Activated effector memory CD4-positive, alpha-beta T cell treated with anti-CD3 and anti-CD28 coated beads, Interleukin-2, amount 50 U/mL, for 16 hours (primary cell): Measurements from ENCODE around the gene HSPA1A.
A peak's percentile ranks its signal among the peaks of the same experiment; 100 is the strongest.
"Not testable (repeated sequence)": the region's sequence is repeated elsewhere in the genome, so short reads cannot be mapped to it uniquely, and the experiment has no call there.

Source experiments
- DNase-seq: peaks from one replicate; pipeline ENCODE4 v3.0.0-alpha.2; 2020

HSPA1A gene

GRCh38 chr6:31781244-31782125 lies 33.9 kb upstream of the HSPA1A start:
- DNase-seq = no peak

GRCh38 chr6:31782126-31782855 lies 33.1 kb upstream of the HSPA1A start:
- no peak for DNase-seq

DNA sequence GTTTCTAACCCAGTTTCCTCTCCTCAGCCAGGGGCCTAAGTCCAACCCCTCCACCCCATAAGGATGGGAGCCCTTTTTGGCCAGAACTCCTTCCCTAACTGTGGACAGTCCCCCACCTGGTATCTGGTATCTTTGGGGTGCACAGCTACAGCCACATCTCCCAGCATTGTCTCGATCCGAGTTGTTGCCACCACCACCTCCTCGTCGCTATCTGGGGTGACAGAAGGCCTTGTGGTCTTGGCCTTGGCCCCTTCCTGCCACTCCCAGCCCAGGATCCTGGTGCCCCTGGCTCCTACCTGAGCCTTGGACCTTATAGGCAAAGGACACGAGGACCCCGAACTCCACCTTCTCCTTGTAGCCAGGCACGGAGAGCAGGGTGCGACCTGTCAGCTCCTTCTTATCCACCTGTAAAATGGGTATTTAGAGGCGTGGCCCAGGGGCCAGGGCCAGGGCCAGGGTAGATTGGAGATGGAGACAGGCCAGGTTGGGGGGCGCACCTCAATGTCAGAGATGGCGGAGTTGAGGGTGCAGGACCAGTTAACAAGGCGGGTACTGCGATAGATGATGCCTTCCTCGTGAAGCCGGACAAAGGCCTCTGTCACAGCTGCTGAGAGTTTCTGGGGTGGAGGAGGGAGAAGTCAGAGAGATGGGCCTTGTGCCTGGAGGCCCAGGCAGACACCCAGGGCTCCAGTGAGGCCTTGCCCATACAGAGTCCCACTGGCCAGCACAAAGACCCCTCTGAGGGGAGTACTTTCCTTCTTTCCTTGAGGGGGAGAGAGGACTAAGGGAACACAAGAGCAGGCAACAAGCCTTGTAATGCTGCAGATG lies 31.0 kb upstream of the HSPA1A start:
- no peak for DNase-seq

GRCh38 chr6:31785475-31785874 lies 29.9 kb upstream of the HSPA1A start:
- no peak for DNase-seq

DNA sequence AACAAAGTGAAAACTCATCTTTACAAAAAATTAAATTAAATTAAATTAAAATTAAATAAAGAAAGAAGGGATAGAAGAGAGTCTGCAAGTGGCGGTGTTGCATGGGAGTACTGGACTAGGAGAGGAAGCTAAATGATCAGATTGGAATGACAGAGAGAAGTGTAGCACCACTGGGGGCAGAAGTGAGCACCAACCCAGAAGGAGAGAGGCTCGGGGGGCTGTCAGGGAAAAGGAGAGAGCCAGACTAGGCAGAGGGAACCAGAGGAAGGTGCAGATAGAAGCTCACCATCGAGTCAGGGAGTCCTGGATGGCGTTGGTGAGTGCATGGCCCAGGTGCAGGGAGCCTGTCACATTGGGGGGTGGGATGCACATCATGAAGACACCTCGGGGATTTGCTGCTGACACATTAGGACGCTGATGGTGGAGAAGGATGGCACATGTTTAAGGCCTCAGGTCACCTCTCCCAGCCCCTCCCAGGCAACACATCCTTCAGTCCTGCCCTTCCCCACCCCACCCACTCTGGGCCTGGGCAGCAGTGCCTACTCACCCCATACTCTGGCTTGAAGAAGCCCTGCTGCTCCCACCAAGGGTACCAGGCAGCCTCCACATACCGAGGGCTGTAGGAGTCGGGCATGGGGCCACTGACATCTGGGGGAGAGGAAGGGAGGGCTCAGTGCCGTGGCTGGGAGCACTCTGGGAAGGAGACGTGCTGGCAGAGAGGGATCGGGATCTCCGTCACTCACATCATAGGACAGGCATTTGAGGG lies 23.8 kb upstream of the HSPA1A start:
- DNase-seq = peak; percentile 73

GRCh38 chr6:31792090-31792374 lies 23.3 kb upstream of the HSPA1A start:
- DNase-seq = no peak

GRCh38 chr6:31792761-31793171 lies 22.6 kb upstream of the HSPA1A start:
- no peak for DNase-seq

DNA sequence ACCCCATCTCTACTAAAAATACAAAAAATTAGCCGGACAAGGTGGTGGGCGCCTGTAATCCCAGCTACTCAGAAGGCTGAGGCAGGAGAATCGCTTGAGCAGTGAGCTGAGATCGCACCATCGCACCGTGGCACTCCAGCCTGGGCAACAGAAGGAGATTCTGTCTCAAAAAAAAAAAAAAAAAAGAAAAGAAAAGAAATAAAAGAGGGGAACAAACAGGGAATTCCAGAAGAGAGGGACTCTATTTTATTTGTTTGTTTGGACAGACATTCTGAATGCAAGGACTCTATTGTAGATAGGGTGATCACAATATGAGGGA lies 21.5 kb upstream of the HSPA1A start:
- DNase-seq = not testable (repeated sequence)

DNA sequence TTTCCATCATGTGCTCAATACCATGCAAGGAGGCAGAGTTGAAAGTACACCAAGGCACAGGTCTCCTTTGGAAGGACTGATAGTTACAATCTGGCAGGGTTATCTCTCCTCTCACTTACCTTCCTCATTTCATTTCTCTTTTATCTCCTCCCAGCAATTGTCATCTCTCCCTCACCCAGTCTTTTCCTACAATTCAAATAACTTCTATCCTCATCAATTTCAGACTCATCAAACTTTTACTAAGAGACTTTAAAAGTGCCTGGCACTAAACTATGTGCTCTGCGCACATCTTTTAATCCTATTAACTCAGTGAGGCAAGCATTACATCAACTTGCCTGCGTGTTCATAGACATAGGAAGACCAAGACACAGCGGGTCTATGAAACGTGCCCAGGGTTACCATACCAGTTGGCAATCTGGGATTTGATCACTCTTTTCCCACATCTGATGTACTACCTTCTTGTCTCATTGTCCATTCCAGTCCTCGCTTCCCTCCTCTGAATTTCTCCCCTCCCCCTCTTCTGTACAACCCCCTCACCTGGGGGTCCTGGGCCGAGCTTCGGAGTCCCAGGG lies 21.0 kb upstream of the HSPA1A start:
- DNase-seq = no peak

- DNase-seq = no peak
Observed at GRCh38 chr6:31794866-31795615, 20.3 kb upstream of the HSPA1A start.

DNA sequence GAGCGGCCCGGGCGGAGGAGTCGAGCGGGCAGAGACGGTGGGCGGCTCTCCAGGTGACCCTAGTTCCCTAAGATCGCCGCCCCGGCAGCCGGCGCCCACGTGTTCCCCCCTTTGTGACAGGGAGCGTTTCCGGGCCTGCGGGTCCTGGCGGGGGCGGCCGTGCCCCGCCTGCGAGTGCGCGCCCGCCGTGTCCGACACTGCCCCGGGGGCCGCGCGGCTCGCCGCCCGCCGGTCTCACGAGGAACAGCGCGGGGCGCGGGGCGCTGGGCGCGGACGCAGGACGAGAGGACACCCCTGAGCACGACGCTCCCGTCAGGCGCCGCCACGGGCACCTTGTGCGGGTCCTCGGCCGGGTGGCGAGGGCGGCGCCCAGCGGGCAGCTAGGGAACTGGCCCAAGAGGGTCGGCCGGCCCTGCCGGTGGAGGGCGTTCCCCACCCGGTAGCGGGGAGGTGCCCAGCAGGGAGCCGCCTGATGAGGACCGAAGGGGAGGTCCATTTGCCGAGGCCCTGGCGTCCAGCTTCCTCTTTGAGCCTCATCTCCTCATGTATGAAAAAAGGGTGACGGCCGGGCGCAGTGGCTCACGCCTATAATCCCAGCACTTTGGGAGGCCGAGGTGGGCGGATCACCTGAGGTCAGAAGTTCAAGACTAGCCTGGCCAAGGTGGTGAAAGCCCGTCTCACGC lies 19.6 kb upstream of the HSPA1A start, which contains the start of gene VARS1:
TSS of gene VARS1 (minus strand) at position 137 of the 683 bp plus-strand sequence. CDS start 535 bp downstream, outside the sequence.
- DNase-seq = peak; percentile 95

DNA sequence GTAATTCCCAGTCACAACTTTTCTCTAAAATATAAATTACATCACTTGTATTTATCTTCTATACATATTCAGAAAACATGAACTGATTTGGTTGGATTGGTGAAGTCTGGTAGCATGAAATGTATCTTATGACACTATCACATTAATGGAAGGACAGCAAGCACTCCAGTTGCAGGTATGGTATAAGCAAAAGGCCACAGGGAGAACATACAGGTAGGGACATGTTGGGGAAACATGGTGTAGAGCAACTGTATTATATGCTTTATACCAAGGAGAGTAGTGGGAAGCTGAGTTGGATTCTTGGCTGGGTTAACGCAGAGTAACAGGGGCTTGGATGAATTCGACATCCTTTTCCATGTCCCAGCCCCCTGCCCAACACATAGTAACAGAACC lies 18.4 kb upstream of the HSPA1A start:
- no peak for DNase-seq

GRCh38 chr6:31797588-31797987 lies 17.8 kb upstream of the HSPA1A start:
- DNase-seq = peak; percentile 74

- no peak for DNase-seq
Observed at GRCh38 chr6:31799781-31800180, 15.6 kb upstream of the HSPA1A start.

GRCh38 chr6:31801031-31801927 lies 14.1 kb upstream of the HSPA1A start:
- not testable (repeated sequence) for DNase-seq

DNA sequence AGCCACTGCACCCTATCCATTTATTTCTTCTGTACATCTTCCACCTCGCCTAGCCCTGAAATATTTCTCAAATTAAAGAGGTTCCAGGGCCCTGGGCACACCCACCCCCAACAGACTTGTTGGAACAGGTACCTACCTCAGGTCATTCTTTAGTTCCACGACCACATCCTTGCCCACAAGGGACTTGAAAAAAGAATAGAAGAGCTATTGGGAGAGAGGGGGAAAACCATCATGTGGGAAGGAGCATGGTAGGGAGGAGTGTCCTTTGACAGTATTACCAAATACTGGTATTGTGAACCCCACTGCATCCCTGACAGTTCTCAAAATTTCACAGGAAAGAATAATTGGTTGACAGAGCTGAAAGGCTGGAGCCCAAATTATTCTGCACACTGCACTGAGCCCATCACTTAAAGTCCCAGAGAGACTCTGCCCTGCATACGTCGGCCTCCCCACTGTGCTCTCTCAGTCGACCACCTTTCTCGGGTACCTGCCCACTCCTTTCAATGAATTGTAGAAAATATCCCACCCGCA lies 9.3 kb upstream of the HSPA1A start:
- DNase-seq = no peak

GRCh38 chr6:31806470-31807272 lies 8.7 kb upstream of the HSPA1A start, which contains the start of gene LSM2:
Gene LSM2 (minus strand): TSS chr6:31806966. CDS start chr6:31806757, 209 bp downstream.
- peak; percentile 99 for DNase-seq

- not testable (repeated sequence) for DNase-seq
Observed at GRCh38 chr6:31808599-31808998, 6.7 kb upstream of the HSPA1A start.

GRCh38 chr6:31811645-31812044 lies 3.7 kb upstream of the HSPA1A start:
- no peak for DNase-seq
